Stimulated activated CD8-positive, alpha-beta memory T cell treated with anti-CD3 and anti-CD28 coated beads, Interleukin-7, amount 100 ng/mL, for 24 hours (primary cell): ENCODE results near the gene RAB3C.
"Not testable (repeated sequence)": the region's sequence is repeated elsewhere in the genome, so short reads cannot be mapped to it uniquely, and the experiment has no call there.

Experiments
- DNase-seq: peaks from one replicate; pipeline ENCODE4 v3.0.0-alpha.2; 2020; ENCODE audit warnings: low read depth

RAB3C gene, protein sequence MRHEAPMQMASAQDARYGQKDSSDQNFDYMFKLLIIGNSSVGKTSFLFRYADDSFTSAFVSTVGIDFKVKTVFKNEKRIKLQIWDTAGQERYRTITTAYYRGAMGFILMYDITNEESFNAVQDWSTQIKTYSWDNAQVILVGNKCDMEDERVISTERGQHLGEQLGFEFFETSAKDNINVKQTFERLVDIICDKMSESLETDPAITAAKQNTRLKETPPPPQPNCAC

DNA sequence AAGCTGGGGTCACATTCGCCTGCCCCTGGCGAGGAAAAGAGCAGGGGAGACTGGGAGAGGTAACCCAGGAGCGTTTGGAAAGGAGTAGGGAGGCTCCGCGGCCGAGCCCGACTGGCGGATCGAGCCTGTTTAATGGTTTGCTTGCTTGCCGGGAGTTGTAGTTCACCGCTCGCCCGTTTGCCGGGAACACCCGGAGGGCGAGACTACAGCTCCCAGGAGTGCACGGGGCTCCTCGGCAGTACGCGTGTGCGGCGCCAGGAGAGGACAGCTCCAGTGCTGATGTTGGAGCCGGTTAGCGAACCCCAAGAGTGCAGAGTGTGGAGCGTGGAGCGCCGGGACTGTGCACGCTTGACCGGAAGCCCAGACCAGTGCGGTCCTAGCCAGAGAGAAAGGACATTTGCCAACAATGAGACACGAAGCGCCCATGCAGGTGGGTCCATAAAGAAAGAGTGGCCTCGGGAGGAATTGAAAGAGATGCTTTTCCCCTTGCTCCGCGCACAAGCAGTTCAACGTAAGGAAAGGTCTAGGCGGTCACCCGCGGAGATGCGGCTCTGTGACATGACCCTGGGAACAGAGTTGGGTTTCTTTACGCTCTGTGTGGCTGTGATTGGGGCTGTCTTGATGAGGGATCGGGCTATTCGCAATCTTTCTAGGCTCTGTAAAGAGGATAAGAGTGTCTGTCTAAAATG is at the start of gene RAB3C:
TSS of gene RAB3C (plus strand) at position 273 of the 689 bp plus-strand sequence. CDS start at position 407, 134 bp downstream.
- peak; percentile 10 for DNase-seq

GRCh38 chr5:58541935-58542334 is 40.9 kb upstream of the RAB3C start:
- not testable (repeated sequence) for DNase-seq

- DNase-seq, result no peak
Observed at GRCh38 chr5:58542709-58543108, 40.2 kb upstream of the RAB3C start.

DNA sequence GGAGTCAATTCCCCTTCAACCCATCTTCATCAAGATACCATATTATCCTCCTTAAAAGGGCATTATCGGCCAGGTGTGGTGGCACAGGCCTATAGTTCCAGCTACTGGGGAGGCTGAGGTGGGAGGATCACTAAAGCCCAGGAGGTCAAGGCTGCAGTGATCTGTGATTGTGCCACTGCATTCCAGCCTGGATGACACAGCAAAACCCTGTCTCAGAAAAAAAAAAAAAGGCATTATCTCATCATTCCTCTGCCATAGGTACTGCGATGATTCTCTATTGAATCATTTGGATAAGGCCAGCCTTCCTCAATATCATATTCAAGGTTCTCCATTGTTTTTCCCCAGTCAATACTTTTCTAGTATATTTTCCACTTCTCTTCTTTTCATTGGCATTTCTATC is 39.2 kb upstream of the RAB3C start:
- DNase-seq, result no peak

DNA sequence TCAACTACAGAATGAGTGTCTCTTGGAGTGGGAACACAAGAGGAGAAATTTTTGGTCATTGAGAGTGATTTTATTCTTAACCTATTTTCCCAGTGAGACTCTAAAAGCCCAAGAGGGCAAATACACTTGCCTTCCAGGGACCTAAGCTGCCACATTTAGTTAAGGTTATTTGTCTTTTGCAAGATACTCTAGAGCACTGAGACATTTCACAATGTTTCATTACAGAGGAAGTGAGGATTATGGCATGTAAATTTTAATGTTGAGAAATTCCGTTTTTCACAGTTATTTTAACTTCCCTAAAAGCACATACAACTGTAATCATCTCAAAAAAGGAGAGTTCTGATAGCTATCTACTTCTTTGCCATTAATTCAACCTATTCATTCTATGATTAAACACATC is 38.7 kb upstream of the RAB3C start:
- DNase-seq, result no peak

DNA sequence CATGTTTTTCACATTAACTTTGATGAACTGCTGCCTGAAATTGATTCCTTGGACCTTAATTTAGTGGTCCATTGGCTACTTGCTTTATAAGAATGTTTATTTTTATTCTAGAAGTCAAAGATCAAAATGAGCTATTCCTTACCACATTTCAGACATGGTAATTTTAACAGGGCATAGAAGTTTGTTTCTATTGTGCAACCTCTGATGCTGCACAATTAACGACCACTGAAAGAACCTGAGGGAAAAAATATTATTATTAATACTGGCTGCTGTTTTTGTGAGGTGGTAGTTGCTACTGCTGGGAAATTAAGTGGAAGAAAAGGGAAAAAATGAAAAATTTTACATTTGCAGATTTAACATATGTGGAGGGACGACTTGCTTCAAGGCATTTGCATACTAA is 37.9 kb upstream of the RAB3C start:
- DNase-seq, result no peak

DNA sequence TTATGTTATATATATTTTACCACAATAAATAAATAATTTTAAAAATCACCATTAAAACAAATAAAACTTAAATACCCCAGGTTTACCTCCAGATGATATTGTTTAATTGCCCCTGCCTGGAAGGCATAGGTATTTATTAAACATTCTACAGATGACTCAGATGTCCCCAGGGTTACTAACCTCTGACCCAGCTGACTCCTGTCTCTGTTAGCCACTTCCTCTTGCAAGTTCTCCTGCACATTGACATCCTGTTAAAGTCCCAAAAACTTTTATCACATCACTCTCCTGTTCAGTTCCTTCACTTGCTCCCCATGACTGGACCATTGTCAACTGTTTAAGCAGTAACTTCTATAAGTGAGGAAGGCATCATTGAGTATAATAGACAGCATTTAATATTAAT is 37.0 kb upstream of the RAB3C start:
- DNase-seq, result no peak

DNA sequence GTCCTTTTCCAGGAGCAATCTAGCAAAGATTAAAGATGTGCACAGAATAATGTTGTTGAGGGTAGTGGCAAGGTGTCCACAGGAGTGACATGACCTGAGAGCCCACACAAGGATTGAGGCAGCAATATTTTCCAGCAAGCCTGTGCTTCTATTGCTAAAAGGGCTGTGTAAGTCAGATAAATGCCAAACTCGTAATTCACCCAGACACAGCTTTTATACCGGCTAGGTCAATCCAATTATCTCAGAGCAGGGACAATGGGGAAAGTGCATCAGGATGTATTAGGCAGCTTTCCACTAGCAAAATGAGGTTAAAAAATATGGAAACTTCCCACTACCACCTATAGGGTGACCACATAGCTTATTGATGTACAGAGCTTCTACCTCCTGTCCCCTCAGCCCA is 34.8 kb upstream of the RAB3C start:
- DNase-seq, result no peak

- no peak for DNase-seq
Observed at GRCh38 chr5:58551492-58551891, 31.4 kb upstream of the RAB3C start.

- not testable (repeated sequence) for DNase-seq
Observed at GRCh38 chr5:58557665-58558338, 25.1 kb upstream of the RAB3C start.

- DNase-seq, result not testable (repeated sequence)
Observed at GRCh38 chr5:58563016-58563700, 19.7 kb upstream of the RAB3C start.

GRCh38 chr5:58564043-58564832 is 18.6 kb upstream of the RAB3C start:
- not testable (repeated sequence) for DNase-seq

DNA sequence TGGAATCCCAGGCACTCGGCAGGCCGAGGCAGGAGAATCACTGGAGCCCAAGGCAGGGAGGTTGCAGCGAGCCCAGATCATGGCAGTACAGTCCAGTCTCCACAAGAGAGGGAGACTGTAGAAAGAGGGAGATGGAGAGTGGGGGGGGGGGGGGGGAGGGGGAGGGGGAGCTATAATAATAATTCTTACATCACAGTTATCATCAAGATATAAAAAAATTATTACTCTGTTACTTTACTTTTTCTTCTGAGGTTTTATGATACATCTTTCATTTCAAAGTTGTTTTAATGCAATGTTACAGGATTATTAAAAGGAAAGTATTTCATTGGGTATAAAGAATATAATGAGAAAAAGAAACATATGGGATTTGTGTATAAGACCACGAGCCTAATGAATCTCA is 17.8 kb upstream of the RAB3C start:
- no peak for DNase-seq

DNA sequence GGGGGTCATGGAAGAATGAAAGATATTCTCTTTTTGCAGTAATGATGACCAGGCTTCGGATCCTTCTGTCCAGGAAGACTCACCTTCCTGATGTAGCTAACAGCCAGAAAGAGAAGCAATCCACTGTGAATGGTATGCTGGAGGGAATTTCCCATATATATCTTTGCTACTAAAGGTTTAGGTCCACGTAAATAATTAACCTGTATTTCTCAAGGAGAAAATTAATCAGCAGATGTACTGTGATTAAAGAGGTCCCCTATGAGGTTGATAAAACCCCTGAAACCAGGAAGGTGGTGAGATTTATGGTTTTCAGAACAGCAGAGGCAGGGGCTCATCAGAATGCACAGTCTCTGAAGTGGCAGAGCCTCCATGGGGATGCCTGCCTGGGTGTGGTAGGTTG is 11.4 kb upstream of the RAB3C start:
- DNase-seq, result no peak

- not testable (repeated sequence) for DNase-seq
Observed at GRCh38 chr5:58572973-58573372, 9.9 kb upstream of the RAB3C start.

DNA sequence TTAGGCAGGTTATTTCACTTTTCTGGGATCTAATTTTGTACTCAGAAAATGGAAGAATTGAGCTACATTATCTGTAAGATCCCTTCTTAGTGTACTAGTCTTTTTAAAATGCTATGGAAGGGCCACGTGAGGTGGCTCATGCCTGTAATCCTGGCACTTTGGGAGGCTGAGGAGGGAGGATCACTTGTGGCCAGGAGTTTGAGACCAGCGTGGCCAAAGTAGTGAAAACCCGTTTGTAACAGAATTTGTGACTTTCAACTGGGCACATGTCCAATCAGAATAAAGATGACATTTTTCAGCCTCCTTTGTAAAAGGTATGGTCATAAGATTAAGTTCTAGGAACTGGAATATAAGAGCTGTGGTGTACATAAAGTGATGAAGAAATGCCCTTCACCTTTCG is 3.1 kb upstream of the RAB3C start:
- DNase-seq, result no peak

DNA sequence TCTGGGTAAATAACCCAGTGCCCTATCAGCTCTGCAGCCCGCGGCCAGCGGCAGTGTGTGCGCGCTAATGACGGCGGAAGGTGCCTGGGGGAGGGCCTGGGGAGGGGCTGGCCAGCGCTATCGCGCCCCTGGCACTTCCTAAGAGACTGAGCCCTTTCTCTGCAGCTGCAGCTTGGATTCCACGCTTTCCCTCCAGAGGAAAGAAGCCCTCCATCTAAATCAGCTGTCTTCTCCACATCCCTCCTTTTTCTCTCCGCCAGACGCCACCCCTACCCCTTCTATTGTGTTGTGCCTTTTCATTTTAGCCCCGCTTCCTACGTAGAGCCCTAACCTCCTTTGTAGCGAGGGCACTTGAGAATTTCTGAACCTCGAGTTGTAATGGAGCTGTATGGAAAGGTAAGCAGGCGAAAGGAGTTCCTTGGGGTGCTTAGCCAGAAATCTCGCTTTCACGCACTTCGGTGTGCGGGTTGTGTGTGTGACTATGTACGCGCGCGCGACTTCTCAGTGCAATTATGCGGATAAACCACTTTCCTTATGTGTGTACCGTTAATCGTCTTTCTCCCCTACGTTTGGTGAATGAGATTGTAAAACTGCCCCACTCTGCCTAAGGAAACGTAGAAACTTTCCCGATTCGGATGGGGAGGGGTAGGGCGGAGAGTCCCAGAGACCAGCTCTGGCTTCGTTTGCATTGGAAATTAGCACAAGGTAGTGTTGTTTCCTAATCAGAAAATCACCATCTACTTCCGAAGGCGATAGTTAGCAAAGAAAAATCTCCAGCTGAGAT is 664 bp upstream of the RAB3C start:
- no peak for DNase-seq

- no peak for DNase-seq
Observed at GRCh38 chr5:58595952-58596351, 13.1 kb downstream of the RAB3C start.

GRCh38 chr5:58598440-58598839 is 15.6 kb downstream of the RAB3C start:
- no peak for DNase-seq

- no peak for DNase-seq
Observed at GRCh38 chr5:58599217-58599616, 16.3 kb downstream of the RAB3C start.

DNA sequence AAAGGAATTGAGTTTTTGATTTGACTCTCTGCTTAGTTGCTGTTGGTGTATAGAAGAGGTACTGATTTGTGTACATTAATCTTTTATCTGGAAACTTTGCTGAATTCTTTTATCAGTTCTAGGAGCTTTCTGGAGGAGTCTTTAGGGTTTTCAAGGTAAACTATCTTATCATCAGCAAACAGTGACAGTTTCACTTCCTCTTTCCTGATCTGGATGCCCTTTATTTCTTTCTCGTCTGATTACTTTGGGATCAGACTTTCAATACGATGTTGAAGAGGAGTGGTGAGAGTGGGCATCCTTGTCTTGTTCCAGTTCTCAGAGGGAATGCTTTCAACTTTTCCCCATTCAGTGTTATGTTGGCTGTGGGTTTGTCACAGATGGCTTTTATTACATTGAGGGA is 17.7 kb downstream of the RAB3C start:
- not testable (repeated sequence) for DNase-seq
